MCF 10A (cell line): ENCODE measurements around the gene STK32B. TPM values are rescaled to one million over a fixed set of nuclear protein-coding genes. Genes with fewer than 3 reads are reported as not detected.

ENCODE experiments used
- BruUV-seq: library from RNA; stranded (reverse); fragments of 400-500 nt; replicated peaks from 2 replicates; lab custom pipeline; 2021; lab: Mats Ljungman, UMichigan
- CTCF ChIA-PET: fragments of 300-600 bp; sonication (Branson Sonifier 250); formaldehyde crosslinking; extraction: SDS; loops from one replicate; lab custom pipeline; 2021; ENCODE audit warnings: antibody characterized with exemption, inconsistent platforms; lab: Yijun Ruan, JAX
- POLR2A ChIA-PET: fragments of 300-600, 350-650 bp; sonication (Branson Sonifier 250); formaldehyde crosslinking; extraction: SDS; loops from one replicate; lab custom pipeline; 2020; ENCODE audit warnings: antibody characterized with exemption, inconsistent platforms; lab: Yijun Ruan, JAX
- DNase-seq: peaks from one replicate; pipeline ENCODE4 v3.0.0-alpha.2; 2018; ENCODE audit not compliant: unreplicated experiment
- H3K27ac Mint-ChIP-seq: one replicate; pipeline ENCODE4 v1.8.0; 2022; ENCODE audit warnings: mild to moderate bottlenecking, low read depth, mixed read lengths; ENCODE audit not compliant: unreplicated experiment
- H3K27me3 Mint-ChIP-seq: one replicate; pipeline ENCODE4 v1.8.0; 2022; ENCODE audit warnings: mixed read lengths; ENCODE audit not compliant: insufficient read depth, unreplicated experiment
- H3K36me3 Mint-ChIP-seq: one replicate; pipeline ENCODE4 v1.8.0; 2022; ENCODE audit warnings: mild to moderate bottlenecking, moderate library complexity, mixed read lengths; ENCODE audit not compliant: insufficient read depth, unreplicated experiment
- H3K4me1 Mint-ChIP-seq: one replicate; pipeline ENCODE4 v1.8.0; 2022; ENCODE audit warnings: mixed read lengths; ENCODE audit not compliant: insufficient read depth, unreplicated experiment
- H3K4me3 Mint-ChIP-seq: one replicate; pipeline ENCODE4 v1.8.0; 2022; ENCODE audit warnings: mild to moderate bottlenecking, moderate library complexity, mixed read lengths; ENCODE audit not compliant: unreplicated experiment
- H3K9me3 Mint-ChIP-seq: one replicate; pipeline ENCODE4 v1.8.0; 2022; ENCODE audit warnings: mixed read lengths; ENCODE audit not compliant: unreplicated experiment
- CTCF ChIP-seq: fragments of 200-600 bp; IDR thresholded peaks from one replicate; pipeline ENCODE4 v1.8.0; 2022; ENCODE audit warnings: antibody characterized with exemption, mild to moderate bottlenecking; ENCODE audit not compliant: unreplicated experiment
- intact Hi-C: fragments of 100-400 bp; cut with micrococcal nuclease; formaldehyde crosslinking; loops from 2 replicates; pipeline ENCODE4 v1.14.1; 2022
- total RNA-seq: library from RNA; stranded (reverse); gene quantifications from 2 replicates; pipeline ENCODE4 v1.2.3, GENCODE V29; 2022

STK32B gene
- total RNA-seq, 1 experiment from 2014 or later: not detected

- intact Hi-C loops: no loop called here
- Mint-ChIP-seq H3K4me1 (no peaks in the 10 kb centered on the region), H3K36me3 (no peaks in the 10 kb centered on the region), H3K4me3 (no peak overlapping the region), H3K9me3 (peaks cover 7% of the 10 kb centered on the region), H3K27me3 (no peaks in the 10 kb centered on the region), H3K27ac (no peak overlapping the region)
- no peak for TF ChIP-seq CTCF
- BruUV-seq: no TSS peak
- DNase-seq: no peak
- POLR2A ChIA-PET: no interaction called here
- CTCF ChIA-PET: interaction anchor here (0.9 kb wide), 1 partner anchor 670 kb away, joined by 3 read pairs; no protein-coding TSS in a partner anchor
Measured at GRCh38 chr4:5467111-5467510, 415.8 kb downstream of the STK32B start.

- no peaks in the 10 kb centered on the region for H3K4me1 Mint-ChIP-seq
- H3K27me3 Mint-ChIP-seq: no peaks in the 10 kb centered on the region
- H3K27ac Mint-ChIP-seq: no peak overlapping the region
- TF ChIP-seq CTCF: no peak
- no peak overlapping the region for H3K4me3 Mint-ChIP-seq
- POLR2A ChIA-PET: no interaction called here
- CTCF ChIA-PET: no interaction called here
- BruUV-seq: no TSS peak
- intact Hi-C loops: no loop called here
- H3K9me3 Mint-ChIP-seq: peaks cover 7% of the 10 kb centered on the region
- DNase-seq: no peak
- no peaks in the 10 kb centered on the region for H3K36me3 Mint-ChIP-seq
Measured at GRCh38 chr4:5469151-5469775, 418.0 kb downstream of the STK32B start.

- POLR2A ChIA-PET: no interaction called here
- H3K4me1 Mint-ChIP-seq: no peaks in the 10 kb centered on the region
- no peaks in the 10 kb centered on the region for H3K36me3 Mint-ChIP-seq
- TF ChIP-seq CTCF: no peak
- intact Hi-C loops: no loop called here
- no peak for DNase-seq
- no peaks in the 10 kb centered on the region for H3K27me3 Mint-ChIP-seq
- H3K4me3 Mint-ChIP-seq: no peak overlapping the region
- no TSS peak for BruUV-seq
- H3K27ac Mint-ChIP-seq: no peak overlapping the region
- H3K9me3 Mint-ChIP-seq: peaks cover 7% of the 10 kb centered on the region
- CTCF ChIA-PET: no interaction called here
Measured at GRCh38 chr4:5469861-5470260, 418.6 kb downstream of the STK32B start.

- BruUV-seq: no TSS peak
- H3K4me1 Mint-ChIP-seq: no peaks in the 10 kb centered on the region
- ChIA-PET CTCF (no interaction called here), POLR2A (no interaction called here)
- H3K9me3 Mint-ChIP-seq: peaks cover 7% of the 10 kb centered on the region
- H3K27ac Mint-ChIP-seq: no peak overlapping the region
- no peaks in the 10 kb centered on the region for H3K27me3 Mint-ChIP-seq
- no peak for DNase-seq
- no peak overlapping the region for H3K4me3 Mint-ChIP-seq
- H3K36me3 Mint-ChIP-seq: no peaks in the 10 kb centered on the region
- no peak for TF ChIP-seq CTCF
- intact Hi-C loops: no loop called here
Measured at GRCh38 chr4:5470318-5471198, 419.3 kb downstream of the STK32B start.
